ENCODE data around the gene TTLL11.

TTLL11 gene

GRCh38 chr9:121825031-121825691 lies 267.9 kb downstream of the TTLL11 start:
- no peak for TF ChIP-seq CTCF (conservative IDR thresholded peaks at IDR 0.05; ENCODE audit: low read depth, low read length)
- no peak overlapping the region for H3K4me3 ChIP-seq (ENCODE audit: low read length)
- DNase-seq (ENCODE audit: low read depth) = no peak

- no peak for TF ChIP-seq CTCF (conservative IDR thresholded peaks at IDR 0.05; ENCODE audit: low read depth, low read length)
- no peak for DNase-seq (ENCODE audit: low read depth)
- no peak overlapping the region for H3K4me3 ChIP-seq (ENCODE audit: low read length)
These were observed 268.5 kb downstream of the TTLL11 start for GRCh38 chr9:121824651-121825030.

GRCh38 chr9:121823451-121824169 lies 269.5 kb downstream of the TTLL11 start:
- TF ChIP-seq CTCF (conservative IDR thresholded peaks at IDR 0.05; ENCODE audit: low read depth, low read length) = no peak
- H3K4me3 ChIP-seq (ENCODE audit: low read length) = no peak overlapping the region
- DNase-seq (ENCODE audit: low read depth) = no peak

GRCh38 chr9:121822093-121823085 lies 270.7 kb downstream of the TTLL11 start:
- no peak overlapping the region for H3K4me3 ChIP-seq (ENCODE audit: low read length)
- no peak for TF ChIP-seq CTCF (conservative IDR thresholded peaks at IDR 0.05; ENCODE audit: low read depth, low read length)
- no peak for DNase-seq (ENCODE audit: low read depth)

- H3K4me3 ChIP-seq (ENCODE audit: low read length) = no peak overlapping the region
- DNase-seq (ENCODE audit: low read depth) = no peak
- TF ChIP-seq CTCF (conservative IDR thresholded peaks at IDR 0.05; ENCODE audit: low read depth, low read length) = no peak
These were observed 271.8 kb downstream of the TTLL11 start for GRCh38 chr9:121821326-121821725.

- no peak overlapping the region for H3K4me3 ChIP-seq (ENCODE audit: low read length)
- no peak for TF ChIP-seq CTCF (conservative IDR thresholded peaks at IDR 0.05; ENCODE audit: low read depth, low read length)
- DNase-seq (ENCODE audit: low read depth) = no peak
These were observed 272.7 kb downstream of the TTLL11 start for GRCh38 chr9:121820286-121821005.

All from retinal pigment epithelial cell (primary cell).